DOHH2 (cell line): Measurements from ENCODE around the gene SULT2A1.
A peak's percentile ranks its signal among the peaks of the same experiment; 100 is the strongest.

ENCODE experiments used
- H3F3A ChIP-seq: fragments of 200-600 bp; sonication (generic), shearing (Covaris generic); 2 replicates; pipeline ENCODE4 v1.6.0; 2016; ENCODE audit warnings: antibody characterized with exemption, mild to moderate bottlenecking; ENCODE audit not compliant: control insufficient read depth, insufficient read depth
- H3K27ac ChIP-seq: fragments of 200-600 bp; sonication (generic); 2 replicates; pipeline ENCODE4 v1.5.1; 2014; ENCODE audit warnings: low read depth, mild to moderate bottlenecking, low read length, moderate library complexity
- H3K27me3 ChIP-seq: fragments of 200-600 bp; sonication (generic); 2 replicates; pipeline ENCODE4 v1.6.1; 2014; ENCODE audit warnings: mild to moderate bottlenecking, low read length, mixed read lengths; ENCODE audit not compliant: control insufficient read depth
- H3K36me3 ChIP-seq: fragments of 200-600 bp; sonication (generic); 2 replicates; pipeline ENCODE4 v1.6.1; 2014; ENCODE audit warnings: mild to moderate bottlenecking, low read length, moderate library complexity, mixed read lengths; ENCODE audit not compliant: control insufficient read depth
- H3K4me1 ChIP-seq: fragments of 200-600 bp; sonication (generic); 2 replicates; pipeline ENCODE4 v1.6.1; 2014; ENCODE audit warnings: mild to moderate bottlenecking, low read length, mixed read lengths; ENCODE audit not compliant: control insufficient read depth
- H3K4me2 ChIP-seq: fragments of 200-600 bp; sonication (generic); 2 replicates; pipeline ENCODE4 v1.6.0; 2014; ENCODE audit warnings: mild to moderate bottlenecking, low read length, moderate library complexity
- H3K4me3 ChIP-seq: fragments of 200-600 bp; sonication (generic); 2 replicates; pipeline ENCODE4 v1.5.1; 2014; ENCODE audit warnings: mild to moderate bottlenecking, low read length, mixed read lengths
- H3K79me2 ChIP-seq: fragments of 200-600 bp; sonication (generic); 2 replicates; pipeline ENCODE4 v1.6.1; 2014; ENCODE audit warnings: mild to moderate bottlenecking, low read length, mixed read lengths; ENCODE audit not compliant: control insufficient read depth
- H3K9me2 ChIP-seq: fragments of 200-600 bp; sonication (generic); replicated peaks from 2 replicates; pipeline ENCODE4 v1.6.1; 2014; ENCODE audit warnings: mild to moderate bottlenecking, low read length, mixed read lengths; ENCODE audit not compliant: control insufficient read depth
- H3K9me3 ChIP-seq: fragments of 200-600 bp; sonication (generic); 2 replicates; pipeline ENCODE4 v1.6.1; 2014; ENCODE audit warnings: antibody characterized with exemption, low read length, mixed read lengths; ENCODE audit not compliant: control insufficient read depth, insufficient read depth
- H4K20me1 ChIP-seq: fragments of 200-600 bp; sonication (generic); 2 replicates; pipeline ENCODE4 v1.6.0; 2014; ENCODE audit warnings: low read depth, mild to moderate bottlenecking, antibody characterized with exemption, low read length, moderate library complexity; ENCODE audit not compliant: control insufficient read depth, insufficient read depth
- EZH2phosphoT487 ChIP-seq: fragments of 200-600 bp; sonication (generic); IDR thresholded peaks from 2 replicates; pipeline ENCODE4 v1.6.1; 2017; ENCODE audit warnings: borderline replicate concordance, mild to moderate bottlenecking, antibody characterized with exemption, low read length, moderate library complexity, mixed read lengths
- TF ChIP-seq, protein P1 (sequence below): fragments of 200-600 bp; sonication (generic); IDR thresholded peaks from one replicate; pipeline ENCODE4 v1.5.1; 2014; ENCODE audit warnings: antibody characterized with exemption, mild to moderate bottlenecking, low read depth, low read length; ENCODE audit not compliant: poor library complexity, severe bottlenecking

SULT2A1 gene

DNA sequence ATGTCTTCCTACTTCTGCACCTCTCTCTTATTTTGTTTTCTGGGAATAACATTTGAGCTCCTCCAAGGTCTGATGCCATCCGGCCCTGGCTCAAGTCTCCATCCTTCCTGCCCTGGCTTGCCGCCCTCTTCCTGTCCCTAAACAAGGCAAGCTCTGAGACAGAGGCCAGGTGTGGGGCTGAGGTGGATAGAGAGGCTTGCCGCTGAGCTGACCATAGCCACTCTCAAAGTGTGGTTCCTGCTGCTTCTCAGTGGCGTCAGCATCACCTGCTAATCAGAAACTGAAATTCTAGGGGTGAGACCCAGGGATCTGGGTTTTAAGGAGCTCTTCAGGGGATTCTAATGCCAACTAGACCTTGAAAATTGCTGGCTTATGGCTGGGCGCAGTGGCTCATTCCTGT is 33.1 kb downstream of the SULT2A1 start:
- Histone ChIP-seq H3K27ac (no peak overlapping the region), H4K20me1 (no peaks in the 10 kb centered on the region), H3K4me2 (no peak overlapping the region), H3K79me2 (no peaks in the 10 kb centered on the region), H3F3A (no peaks in the 10 kb centered on the region), H3K4me1 (no peaks in the 10 kb centered on the region), H3K9me2 (no peaks in the 10 kb centered on the region), H3K9me3 (no peaks in the 10 kb centered on the region), H3K4me3 (no peak overlapping the region), H3K27me3 (no peaks in the 10 kb centered on the region), H3K36me3 (no peaks in the 10 kb centered on the region)
- no peak for TF ChIP-seq EZH2phosphoT487
- TF ChIP-seq, protein P1, sequence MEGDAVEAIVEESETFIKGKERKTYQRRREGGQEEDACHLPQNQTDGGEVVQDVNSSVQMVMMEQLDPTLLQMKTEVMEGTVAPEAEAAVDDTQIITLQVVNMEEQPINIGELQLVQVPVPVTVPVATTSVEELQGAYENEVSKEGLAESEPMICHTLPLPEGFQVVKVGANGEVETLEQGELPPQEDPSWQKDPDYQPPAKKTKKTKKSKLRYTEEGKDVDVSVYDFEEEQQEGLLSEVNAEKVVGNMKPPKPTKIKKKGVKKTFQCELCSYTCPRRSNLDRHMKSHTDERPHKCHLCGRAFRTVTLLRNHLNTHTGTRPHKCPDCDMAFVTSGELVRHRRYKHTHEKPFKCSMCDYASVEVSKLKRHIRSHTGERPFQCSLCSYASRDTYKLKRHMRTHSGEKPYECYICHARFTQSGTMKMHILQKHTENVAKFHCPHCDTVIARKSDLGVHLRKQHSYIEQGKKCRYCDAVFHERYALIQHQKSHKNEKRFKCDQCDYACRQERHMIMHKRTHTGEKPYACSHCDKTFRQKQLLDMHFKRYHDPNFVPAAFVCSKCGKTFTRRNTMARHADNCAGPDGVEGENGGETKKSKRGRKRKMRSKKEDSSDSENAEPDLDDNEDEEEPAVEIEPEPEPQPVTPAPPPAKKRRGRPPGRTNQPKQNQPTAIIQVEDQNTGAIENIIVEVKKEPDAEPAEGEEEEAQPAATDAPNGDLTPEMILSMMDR, result no peak

DNA sequence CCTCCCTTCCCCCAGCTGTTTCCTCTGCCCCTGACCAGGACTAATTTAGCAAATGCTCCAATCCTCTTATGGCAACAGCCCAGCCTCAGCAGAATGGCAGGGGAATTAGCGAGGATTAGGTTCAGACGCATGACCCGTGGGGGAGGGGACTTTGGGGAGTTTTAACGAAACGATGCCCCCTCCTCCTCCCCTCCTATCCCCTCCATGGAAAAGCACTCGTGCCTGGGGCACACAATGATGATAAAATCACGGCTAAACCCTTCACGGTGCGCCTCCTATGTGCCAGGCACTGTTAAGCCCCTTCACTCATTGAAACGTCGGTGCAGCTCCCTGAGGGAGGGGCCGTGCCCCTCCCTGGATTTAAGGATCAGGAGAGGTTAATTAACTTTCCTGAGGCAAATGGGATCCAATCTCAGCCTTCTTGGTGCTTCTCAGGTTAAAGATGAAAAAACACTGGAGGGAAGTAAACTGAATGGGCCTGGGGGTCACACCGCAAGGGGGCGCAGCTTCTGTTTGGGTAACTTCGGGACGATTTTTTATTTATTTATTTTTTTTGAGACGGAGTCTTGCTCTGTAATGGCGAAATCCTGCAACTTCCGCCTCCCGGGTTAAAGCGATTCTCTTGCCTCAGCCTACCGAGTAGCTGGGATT is 37.2 kb downstream of the SULT2A1 start:
- no peak overlapping the region for H3K4me2 ChIP-seq
- H4K20me1 ChIP-seq, result no peaks in the 10 kb centered on the region
- no peaks in the 10 kb centered on the region for H3K79me2 ChIP-seq
- H3K4me3 ChIP-seq, result no peak overlapping the region
- no peaks in the 10 kb centered on the region for H3F3A ChIP-seq
- H3K27me3 ChIP-seq, result no peaks in the 10 kb centered on the region
- no peaks in the 10 kb centered on the region for H3K9me2 ChIP-seq
- no peak for TF ChIP-seq EZH2phosphoT487
- TF ChIP-seq, protein P1, result peak; percentile 63
- H3K27ac ChIP-seq, result no peak overlapping the region
- H3K36me3 ChIP-seq, result no peaks in the 10 kb centered on the region
- no peaks in the 10 kb centered on the region for H3K4me1 ChIP-seq
- no peaks in the 10 kb centered on the region for H3K9me3 ChIP-seq

- no peaks in the 10 kb centered on the region for H3K9me3 ChIP-seq
- H3K4me3 ChIP-seq, result no peak overlapping the region
- TF ChIP-seq, protein P1, result no peak
- no peak for TF ChIP-seq EZH2phosphoT487
- no peaks in the 10 kb centered on the region for H3K79me2 ChIP-seq
- no peaks in the 10 kb centered on the region for H3K27me3 ChIP-seq
- H3K9me2 ChIP-seq, result no peaks in the 10 kb centered on the region
- H3F3A ChIP-seq, result no peaks in the 10 kb centered on the region
- no peaks in the 10 kb centered on the region for H3K4me1 ChIP-seq
- no peaks in the 10 kb centered on the region for H3K36me3 ChIP-seq
- H3K27ac ChIP-seq, result no peak overlapping the region
- H3K4me2 ChIP-seq, result no peak overlapping the region
- H4K20me1 ChIP-seq, result no peaks in the 10 kb centered on the region
Measured at GRCh38 chr19:47848425-47848822, 37.7 kb downstream of the SULT2A1 start.
